HCT116 (cell line): ENCODE measurements around the gene CALM1. TPM values are rescaled to one million over a fixed set of nuclear protein-coding genes. Genes with fewer than 3 reads are reported as not detected.

Source experiments
- ATAC-seq: fragments of 200-7000 bp; cut with Tn5 transposase; 2 replicates; pipeline ENCODE4 v1.9.1; 2020; ENCODE audit warnings: mild to moderate bottlenecking, moderate library complexity
- BruUV-seq: library from RNA; stranded (reverse); fragments of 400-500 nt; replicated peaks from 2 replicates; lab custom pipeline; 2021; lab: Mats Ljungman, UMichigan
- CTCF ChIA-PET: fragments of 300-600 bp; sonication (Branson Sonifier 250); formaldehyde crosslinking; loops from one replicate; lab custom pipeline; 2021; ENCODE audit warnings: antibody characterized with exemption; lab: Charles Lee
- POLR2A ChIA-PET: fragments of 300-600, 350-600 bp; sonication (Branson Sonifier 250); formaldehyde crosslinking; loops from one replicate; lab custom pipeline; 2021; ENCODE audit warnings: antibody characterized with exemption; lab: Charles Lee
- RAD21 ChIA-PET, 2 experiments: fragments of 300-600 bp; sonication (Branson Sonifier 250); formaldehyde crosslinking; loops; one replicate each; lab custom pipeline; 2023; ENCODE audit warnings: low total read pairs in 2 of 2; ENCODE audit not compliant: uncharacterized antibody in 2 of 2, unreplicated experiment in 2 of 2, low non-redundant PET in 1 of 2; lab: Charles Lee
- DNase-seq: peaks from one replicate; pipeline ENCODE4 v3.0.0-alpha.2; 2010; ENCODE audit warnings: low read depth, low spot score
- H2AFZ ChIP-seq: fragments of 200-600 bp; shearing (Covaris generic), sonication (generic); 2 replicates; pipeline ENCODE4 v1.6.1; 2017; ENCODE audit warnings: low read depth, mixed run types, mixed read lengths, antibody characterized with exemption, low read length; ENCODE audit not compliant: poor library complexity, severe bottlenecking
- H3K27ac ChIP-seq: 2 replicates; pipeline ENCODE4 v1.5.1; 2012; ENCODE audit warnings: low read depth, low read length
- H3K27me3 ChIP-seq: fragments of 200-600 bp; sonication (generic); 2 replicates; pipeline ENCODE4 v1.6.1; 2016; ENCODE audit warnings: mixed run types, low read length, mixed read lengths; ENCODE audit not compliant: insufficient read depth
- H3K36me3 ChIP-seq, 2 experiments: fragments of 200-500 bp in 1 of 2; fragments of 200-600 bp in 1 of 2; sonication (Bioruptor generic) in 1 of 2; sonication (generic) in 1 of 2; 2 replicates each; pipeline versions ENCODE4 v1.5.1 to v1.6.1; 2014 to 2016; ENCODE audit warnings: low read length in 2 of 2, inconsistent platforms in 1 of 2, mixed read lengths in 1 of 2, mixed run types in 1 of 2; ENCODE audit not compliant: insufficient read depth in 2 of 2, control insufficient read depth in 1 of 2
- H3K4me1 ChIP-seq, 2 experiments: fragments of 200-600 bp in 1 of 2; sonication (generic) in 1 of 2; 2 replicates each; pipeline versions ENCODE4 v1.5.1 to v1.6.1; 2012 to 2017; ENCODE audit warnings: low read length in 2 of 2, inconsistent platforms in 1 of 2, mild to moderate bottlenecking in 1 of 2, mixed read lengths in 1 of 2, mixed run types in 1 of 2, moderate library complexity in 1 of 2; ENCODE audit not compliant: insufficient read depth in 2 of 2, control insufficient read depth in 1 of 2
- H3K4me2 ChIP-seq: fragments of 200-600 bp; sonication (generic); 2 replicates; pipeline ENCODE4 v1.6.1; 2017; ENCODE audit warnings: mixed run types, low read length, mixed read lengths
- H3K4me3 ChIP-seq, 2 experiments: fragments of 200-600 bp in 1 of 2; sonication (generic) in 1 of 2; replicated peaks in 1 of 2; 2 replicates each; pipeline ENCODE4 v1.5.1; 2011 to 2016; ENCODE audit warnings: low read length in 2 of 2, control low read depth in 1 of 2, low read depth in 1 of 2, mild to moderate bottlenecking in 1 of 2, mixed read lengths in 1 of 2, mixed run types in 1 of 2
- H3K79me2 ChIP-seq: fragments of 200-600 bp; sonication (generic); 2 replicates; pipeline ENCODE4 v1.6.1; 2017; ENCODE audit warnings: mild to moderate bottlenecking, mixed run types, low read length, moderate library complexity, mixed read lengths; ENCODE audit not compliant: insufficient read depth
- H3K9ac ChIP-seq: fragments of 200-600 bp; sonication (generic); 2 replicates; pipeline ENCODE4 v1.6.1; 2016; ENCODE audit warnings: low read length, mixed read lengths
- H3K9me2 ChIP-seq: fragments of 200-600 bp; sonication (generic), shearing (Covaris generic); 2 replicates; pipeline ENCODE4 v1.6.1; 2017; ENCODE audit warnings: mixed run types, mild to moderate bottlenecking, moderate library complexity; ENCODE audit not compliant: insufficient read depth
- H3K9me3 ChIP-seq, 2 experiments: fragments of 200-500 bp in 1 of 2; fragments of 200-600 bp in 1 of 2; sonication (Bioruptor generic) in 1 of 2; sonication (generic) in 1 of 2; 2 replicates each; pipeline ENCODE4 v1.6.1; 2014 to 2017; ENCODE audit warnings: low read length in 2 of 2, mixed read lengths in 2 of 2, inconsistent platforms in 1 of 2, low read depth in 1 of 2, mild to moderate bottlenecking in 1 of 2, mixed run types in 1 of 2, moderate library complexity in 1 of 2; ENCODE audit not compliant: control insufficient read depth in 1 of 2, insufficient read depth in 1 of 2
- H4K20me1 ChIP-seq: fragments of 200-600 bp; sonication (generic), shearing (Covaris generic); 2 replicates; pipeline ENCODE4 v1.6.1; 2017; ENCODE audit warnings: mixed run types, mild to moderate bottlenecking, moderate library complexity; ENCODE audit not compliant: insufficient read depth
- CTCF ChIP-seq, 3 experiments: fragments of 200-600 bp in 1 of 3; sonication (generic) in 1 of 3; IDR thresholded peaks in 2 of 3; conservative IDR thresholded peaks in 1 of 3; 2 replicates each; pipeline ENCODE4 v1.5.1; 2012 to 2017; ENCODE audit warnings: low read depth in 2 of 3, low read length in 2 of 3, antibody characterized with exemption in 1 of 3, borderline replicate concordance in 1 of 3, control low read depth in 1 of 3, mild to moderate bottlenecking in 1 of 3, mixed read lengths in 1 of 3, mixed run types in 1 of 3, moderate library complexity in 1 of 3; ENCODE audit not compliant: insufficient read depth in 1 of 3
- POLR2AphosphoS5 ChIP-seq: IDR thresholded peaks from 2 replicates; pipeline ENCODE4 v1.6.1; 2011; ENCODE audit warnings: mild to moderate bottlenecking, low read depth, low read length, moderate library complexity
- RAD21 ChIP-seq: IDR thresholded peaks from 2 replicates; pipeline ENCODE4 v1.6.1; 2012; ENCODE audit warnings: low read depth, mild to moderate bottlenecking
- TCF7L2 ChIP-seq: IDR thresholded peaks from 2 replicates; pipeline ENCODE4 v1.7.0; 2011; ENCODE audit warnings: borderline replicate concordance, inconsistent platforms; ENCODE audit not compliant: insufficient read depth, insufficient read length; ENCODE audit errors: extremely low read depth
- YY1 ChIP-seq: IDR thresholded peaks from 2 replicates; pipeline ENCODE4 v1.6.1; 2011; ENCODE audit warnings: low read length, low read depth, moderate library complexity, mild to moderate bottlenecking; ENCODE audit not compliant: insufficient replicate concordance; ENCODE audit errors: extremely low read depth
- ZNF274 ChIP-seq: fragments of 200-500 bp; sonication (Bioruptor generic); IDR thresholded peaks from 2 replicates; pipeline ENCODE4 v1.6.1; 2014; ENCODE audit warnings: mild to moderate bottlenecking, low read depth, low read length, inconsistent platforms
- intact Hi-C: fragments of 100-400 bp; cut with micrococcal nuclease; formaldehyde crosslinking; loops from 2 replicates; pipeline ENCODE4 v1.10.0; 2022
- total RNA-seq: library from RNA; stranded (reverse); gene quantifications from one replicate; pipeline ENCODE4 v1.2.1, GENCODE V29; 2021; ENCODE audit not compliant: unreplicated experiment

The CALM1 gene
- total RNA-seq, 1 experiment from 2014 or later = 261 TPM

GRCh38 chr14:90450151-90450550 lies 53.3 kb downstream of the CALM1 start (continued):
- TF ChIP-seq YY1 (no peak), POLR2AphosphoS5 (no peak), RAD21 (no peak), CTCF (IDR thresholded peaks at IDR 0.05 in 2 of 3, conservative IDR thresholded peaks at IDR 0.05 in 1 of 3; ENCODE audit: borderline replicate concordance in 1 of 3, insufficient read depth in 1 of 3, low read depth in 2 of 3, low read length in 2 of 3) (no peak)

GRCh38 chr14:90450667-90451066 lies 53.8 kb downstream of the CALM1 start:
- no peak overlapping the region for H3K9ac ChIP-seq
- H3K4me1 ChIP-seq = 0 out of 4 replicates have a peak, but pooled peaks cover 0 to 6% of the 10 kb centered on the region in 2 experiments
- ChIA-PET POLR2A (no interaction called here), CTCF (no interaction called here), RAD21 (no interaction called here)
- BruUV-seq = no TSS peak
- H3K4me2 ChIP-seq = no peak overlapping the region
- DNase-seq (no peak), ATAC-seq (no peak)
- H3K36me3 ChIP-seq = no peaks in the 10 kb centered on the region
- no peaks in the 10 kb centered on the region for H4K20me1 ChIP-seq
- H3K27me3 ChIP-seq = no peaks in the 10 kb centered on the region
- H2AFZ ChIP-seq = no peak overlapping the region
- no peak for TF ChIP-seq YY1
- no peak for TF ChIP-seq TCF7L2
- no peak for TF ChIP-seq POLR2AphosphoS5
- TF ChIP-seq ZNF274 = no peak
- no peaks in the 10 kb centered on the region for H3K79me2 ChIP-seq
- intact Hi-C loops = no loop called here
- no peaks in the 10 kb centered on the region for H3K9me2 ChIP-seq
- H3K27ac ChIP-seq = no peak overlapping the region
- H3K9me3 ChIP-seq = peaks cover 8 to 11% of the 10 kb centered on the region in 2 experiments; a peak in 3 of 4 replicates
- no peak overlapping the region for H3K4me3 ChIP-seq
